HEK293 (cell line): ENCODE results near the gene LRAT.
"Not testable (repeated sequence)": the region's sequence is repeated elsewhere in the genome, so short reads cannot be mapped to it uniquely, and the experiment has no call there.

Experiments used
- CTCF ChIA-PET: fragments of 350-600 bp; formaldehyde crosslinking; extraction: SDS; loops from one replicate; lab custom pipeline; 2021; ENCODE audit warnings: antibody characterized with exemption; lab: Yijun Ruan, JAX
- POLR2A ChIA-PET: fragments of 300-600 bp; formaldehyde crosslinking; extraction: SDS; loops from one replicate; lab custom pipeline; 2020; ENCODE audit warnings: antibody characterized with exemption, inconsistent platforms; lab: Yijun Ruan, JAX
- H3K27ac ChIP-seq: fragments of 200-500 bp; sonication (Bioruptor generic); 2 replicates; pipeline ENCODE4 v1.5.1; 2014; ENCODE audit warnings: low read depth, low read length, control low read depth, inconsistent platforms; ENCODE audit errors: extremely low read depth
- H3K36me3 ChIP-seq, 2 experiments: fragments of 200-500 bp in 1 of 2; sonication (Bioruptor generic) in 1 of 2; 1 replicate in 1 of 2; 2 replicates in 1 of 2; pipeline ENCODE4 v1.5.1; 2014 to 2017; ENCODE audit warnings: inconsistent platforms in 2 of 2, low read length in 2 of 2; ENCODE audit not compliant: control insufficient read depth in 2 of 2, insufficient read depth in 1 of 2
- H3K4me1 ChIP-seq: fragments of 200-500 bp; sonication (Bioruptor generic); 2 replicates; pipeline ENCODE4 v1.5.1; 2014; ENCODE audit warnings: mild to moderate bottlenecking, low read length, inconsistent platforms; ENCODE audit not compliant: control insufficient read depth, insufficient read depth
- H3K4me3 ChIP-seq: 2 replicates; pipeline ENCODE4 v1.5.1; 2011; ENCODE audit warnings: low read depth, mild to moderate bottlenecking, control low read depth, low read length, moderate library complexity
- H3K9me3 ChIP-seq: fragments of 200-500 bp; sonication (Bioruptor generic); 2 replicates; pipeline ENCODE4 v1.5.1; 2014; ENCODE audit warnings: low read depth, low read length, inconsistent platforms; ENCODE audit not compliant: control insufficient read depth, insufficient read depth
- HOXA7 ChIP-seq: sonication (generic); formaldehyde crosslinking; IDR thresholded peaks from 2 replicates; pipeline ENCODE4 v1.8.1; 2022; ENCODE audit warnings: missing genetic modification reagents, borderline replicate concordance
- KLF17 ChIP-seq: fragments of 450-650 bp; formaldehyde crosslinking; IDR thresholded peaks from 2 replicates; pipeline ENCODE4 v1.5.1; 2016; ENCODE audit warnings: missing biosample characterization, missing genetic modification characterization
- WT1 ChIP-seq: fragments of 450-650 bp; formaldehyde crosslinking; IDR thresholded peaks from 2 replicates; pipeline ENCODE4 v1.5.1; 2016; ENCODE audit warnings: missing biosample characterization, missing genetic modification characterization
- YY1 ChIP-seq: fragments of 450-650 bp; formaldehyde crosslinking; IDR thresholded peaks from 2 replicates; pipeline ENCODE4 v1.5.1; 2018; ENCODE audit warnings: missing biosample characterization, missing genetic modification characterization
- ZBTB1 ChIP-seq: fragments of 450-650 bp; formaldehyde crosslinking; IDR thresholded peaks from 2 replicates; pipeline ENCODE4 v1.5.1; 2016; ENCODE audit warnings: missing biosample characterization, missing genetic modification characterization
- ZFP37 ChIP-seq: fragments of 450-650 bp; formaldehyde crosslinking; IDR thresholded peaks from 2 replicates; pipeline ENCODE4 v1.5.1; 2016; ENCODE audit warnings: missing biosample characterization, missing genetic modification characterization
- ZNF146 ChIP-seq: fragments of 450-650 bp; formaldehyde crosslinking; IDR thresholded peaks from 2 replicates; pipeline ENCODE4 v1.5.1; 2016; ENCODE audit warnings: missing biosample characterization, missing genetic modification characterization
- ZNF223 ChIP-seq: fragments of 450-650 bp; formaldehyde crosslinking; IDR thresholded peaks from 2 replicates; pipeline ENCODE4 v1.5.1; 2016; ENCODE audit warnings: missing biosample characterization, missing genetic modification characterization
- ZNF426 ChIP-seq: fragments of 450-650 bp; formaldehyde crosslinking; IDR thresholded peaks from 2 replicates; pipeline ENCODE4 v1.5.1; 2017; ENCODE audit warnings: missing biosample characterization, missing genetic modification characterization, mild to moderate bottlenecking, inconsistent platforms, moderate library complexity
- ZNF510 ChIP-seq: fragments of 450-650 bp; formaldehyde crosslinking; IDR thresholded peaks from 2 replicates; pipeline ENCODE4 v1.5.1; 2018; ENCODE audit warnings: mild to moderate bottlenecking, missing genetic modification characterization, missing biosample characterization; ENCODE audit not compliant: insufficient replicate concordance
- ZNF514 ChIP-seq: fragments of 450-650 bp; formaldehyde crosslinking; IDR thresholded peaks from 2 replicates; pipeline ENCODE4 v1.5.1; 2016; ENCODE audit warnings: missing biosample characterization, missing genetic modification characterization
- ZNF555 ChIP-seq: fragments of 450-650 bp; formaldehyde crosslinking; conservative IDR thresholded peaks from 2 replicates; pipeline ENCODE4 v1.5.1; 2017; ENCODE audit warnings: missing biosample characterization, mild to moderate bottlenecking, missing genetic modification characterization, inconsistent platforms
- ZNF645 ChIP-seq: fragments of 450-650 bp; formaldehyde crosslinking; IDR thresholded peaks from 2 replicates; pipeline ENCODE4; 2016; ENCODE audit warnings: missing biosample characterization, missing genetic modification characterization
- ZNF747 ChIP-seq: fragments of 450-650 bp; formaldehyde crosslinking; IDR thresholded peaks from 2 replicates; pipeline ENCODE4 v1.5.1; 2016; ENCODE audit warnings: missing biosample characterization, missing genetic modification characterization
- ZNF76 ChIP-seq: fragments of 450-650 bp; formaldehyde crosslinking; IDR thresholded peaks from 2 replicates; pipeline ENCODE4; 2016; ENCODE audit warnings: low read depth, missing biosample characterization, missing genetic modification characterization, borderline replicate concordance
- TF ChIP-seq, protein P1 (sequence below): fragments of 450-650 bp; formaldehyde crosslinking; IDR thresholded peaks from 2 replicates; pipeline ENCODE4 v1.5.1; 2016; ENCODE audit warnings: missing biosample characterization, missing genetic modification characterization, borderline replicate concordance
- TF ChIP-seq, protein P2 (sequence below): fragments of 450-650 bp; formaldehyde crosslinking; IDR thresholded peaks from 2 replicates; pipeline ENCODE4 v1.5.1; 2016; ENCODE audit warnings: missing biosample characterization, missing genetic modification characterization
- TF ChIP-seq, protein P3 (sequence below): fragments of 450-650 bp; formaldehyde crosslinking; IDR thresholded peaks from 2 replicates; pipeline ENCODE4 v1.5.1; 2016; ENCODE audit warnings: missing biosample characterization, missing genetic modification characterization, borderline replicate concordance
- TF ChIP-seq, protein P4 (sequence below): fragments of 450-650 bp; formaldehyde crosslinking; IDR thresholded peaks from 2 replicates; pipeline ENCODE4 v1.5.1; 2017; ENCODE audit warnings: missing biosample characterization, missing genetic modification characterization

LRAT gene

DNA sequence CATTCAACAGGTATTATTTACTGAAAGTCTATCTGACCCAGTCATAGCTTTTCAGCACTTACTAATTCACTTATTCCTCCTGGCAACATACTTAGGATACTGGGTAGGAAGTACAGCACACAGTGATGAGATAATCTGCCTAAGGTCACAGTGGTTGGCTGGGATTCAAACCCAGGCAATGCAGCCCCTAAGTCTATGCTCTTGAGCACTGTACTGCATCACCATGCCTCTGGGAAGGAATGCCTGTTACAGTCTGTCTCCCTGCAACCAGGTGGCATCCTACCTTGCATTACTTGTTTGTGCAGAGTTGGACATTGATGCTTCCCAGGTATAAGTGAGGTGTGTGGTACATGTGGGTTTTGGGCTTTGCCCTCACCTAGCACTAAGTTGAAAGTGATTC is 21.5 kb upstream of the LRAT start:
- CTCF ChIA-PET, result interaction anchor here (0.6 kb wide), 1 partner anchor 74 kb away, joined by 3 read pairs; no protein-coding TSS in a partner anchor
- TF ChIP-seq, protein P1, sequence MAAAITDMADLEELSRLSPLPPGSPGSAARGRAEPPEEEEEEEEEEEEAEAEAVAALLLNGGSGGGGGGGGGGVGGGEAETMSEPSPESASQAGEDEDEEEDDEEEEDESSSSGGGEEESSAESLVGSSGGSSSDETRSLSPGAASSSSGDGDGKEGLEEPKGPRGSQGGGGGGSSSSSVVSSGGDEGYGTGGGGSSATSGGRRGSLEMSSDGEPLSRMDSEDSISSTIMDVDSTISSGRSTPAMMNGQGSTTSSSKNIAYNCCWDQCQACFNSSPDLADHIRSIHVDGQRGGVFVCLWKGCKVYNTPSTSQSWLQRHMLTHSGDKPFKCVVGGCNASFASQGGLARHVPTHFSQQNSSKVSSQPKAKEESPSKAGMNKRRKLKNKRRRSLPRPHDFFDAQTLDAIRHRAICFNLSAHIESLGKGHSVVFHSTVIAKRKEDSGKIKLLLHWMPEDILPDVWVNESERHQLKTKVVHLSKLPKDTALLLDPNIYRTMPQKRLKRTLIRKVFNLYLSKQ (tag by site-specific recombination), result no peak
- TF ChIP-seq ZNF510 (tag by site-specific recombination), result no peak
- no peak for TF ChIP-seq ZNF645
- TF ChIP-seq, protein P2, sequence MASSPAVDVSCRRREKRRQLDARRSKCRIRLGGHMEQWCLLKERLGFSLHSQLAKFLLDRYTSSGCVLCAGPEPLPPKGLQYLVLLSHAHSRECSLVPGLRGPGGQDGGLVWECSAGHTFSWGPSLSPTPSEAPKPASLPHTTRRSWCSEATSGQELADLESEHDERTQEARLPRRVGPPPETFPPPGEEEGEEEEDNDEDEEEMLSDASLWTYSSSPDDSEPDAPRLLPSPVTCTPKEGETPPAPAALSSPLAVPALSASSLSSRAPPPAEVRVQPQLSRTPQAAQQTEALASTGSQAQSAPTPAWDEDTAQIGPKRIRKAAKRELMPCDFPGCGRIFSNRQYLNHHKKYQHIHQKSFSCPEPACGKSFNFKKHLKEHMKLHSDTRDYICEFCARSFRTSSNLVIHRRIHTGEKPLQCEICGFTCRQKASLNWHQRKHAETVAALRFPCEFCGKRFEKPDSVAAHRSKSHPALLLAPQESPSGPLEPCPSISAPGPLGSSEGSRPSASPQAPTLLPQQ (tag by site-specific recombination), result no peak
- TF ChIP-seq ZNF514, result no peak
- no peak for TF ChIP-seq ZBTB1 (tag by site-specific recombination)
- no peak for TF ChIP-seq KLF17 (tag by site-specific recombination)
- TF ChIP-seq, protein P3, sequence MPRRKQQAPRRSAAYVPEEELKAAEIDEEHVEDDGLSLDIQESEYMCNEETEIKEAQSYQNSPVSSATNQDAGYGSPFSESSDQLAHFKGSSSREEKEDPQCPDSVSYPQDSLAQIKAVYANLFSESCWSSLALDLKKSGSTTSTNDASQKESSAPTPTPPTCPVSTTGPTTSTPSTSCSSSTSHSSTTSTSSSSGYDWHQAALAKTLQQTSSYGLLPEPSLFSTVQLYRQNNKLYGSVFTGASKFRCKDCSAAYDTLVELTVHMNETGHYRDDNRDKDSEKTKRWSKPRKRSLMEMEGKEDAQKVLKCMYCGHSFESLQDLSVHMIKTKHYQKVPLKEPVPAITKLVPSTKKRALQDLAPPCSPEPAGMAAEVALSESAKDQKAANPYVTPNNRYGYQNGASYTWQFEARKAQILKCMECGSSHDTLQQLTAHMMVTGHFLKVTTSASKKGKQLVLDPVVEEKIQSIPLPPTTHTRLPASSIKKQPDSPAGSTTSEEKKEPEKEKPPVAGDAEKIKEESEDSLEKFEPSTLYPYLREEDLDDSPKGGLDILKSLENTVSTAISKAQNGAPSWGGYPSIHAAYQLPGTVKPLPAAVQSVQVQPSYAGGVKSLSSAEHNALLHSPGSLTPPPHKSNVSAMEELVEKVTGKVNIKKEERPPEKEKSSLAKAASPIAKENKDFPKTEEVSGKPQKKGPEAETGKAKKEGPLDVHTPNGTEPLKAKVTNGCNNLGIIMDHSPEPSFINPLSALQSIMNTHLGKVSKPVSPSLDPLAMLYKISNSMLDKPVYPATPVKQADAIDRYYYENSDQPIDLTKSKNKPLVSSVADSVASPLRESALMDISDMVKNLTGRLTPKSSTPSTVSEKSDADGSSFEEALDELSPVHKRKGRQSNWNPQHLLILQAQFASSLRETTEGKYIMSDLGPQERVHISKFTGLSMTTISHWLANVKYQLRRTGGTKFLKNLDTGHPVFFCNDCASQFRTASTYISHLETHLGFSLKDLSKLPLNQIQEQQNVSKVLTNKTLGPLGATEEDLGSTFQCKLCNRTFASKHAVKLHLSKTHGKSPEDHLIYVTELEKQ (tag by site-specific recombination), result no peak
- TF ChIP-seq ZNF426 (tag by site-specific recombination), result no peak
- no peak for TF ChIP-seq YY1 (tag by site-specific recombination)
- TF ChIP-seq, all 188 proteins: peak for 0
- Histone ChIP-seq H3K27ac (no peak overlapping the region), H3K36me3 (no peaks in the 10 kb centered on the region), H3K9me3 (no peaks in the 10 kb centered on the region), H3K4me1 (no peaks in the 10 kb centered on the region), H3K4me3 (no peak overlapping the region)
- POLR2A ChIA-PET, result no interaction called here

- H3K36me3 ChIP-seq, H3K4me1 ChIP-seq, H3K27ac ChIP-seq, H3K4me3 ChIP-seq, H3K9me3 ChIP-seq, POLR2A ChIA-PET: not testable (repeated sequence)
- CTCF ChIA-PET, result interaction anchor here (0.7 kb wide), 1 partner anchor 942 kb away, joined by 4 read pairs; no protein-coding TSS in a partner anchor
Observed at GRCh38 chr4:154723601-154724000, 20.2 kb upstream of the LRAT start.

DNA sequence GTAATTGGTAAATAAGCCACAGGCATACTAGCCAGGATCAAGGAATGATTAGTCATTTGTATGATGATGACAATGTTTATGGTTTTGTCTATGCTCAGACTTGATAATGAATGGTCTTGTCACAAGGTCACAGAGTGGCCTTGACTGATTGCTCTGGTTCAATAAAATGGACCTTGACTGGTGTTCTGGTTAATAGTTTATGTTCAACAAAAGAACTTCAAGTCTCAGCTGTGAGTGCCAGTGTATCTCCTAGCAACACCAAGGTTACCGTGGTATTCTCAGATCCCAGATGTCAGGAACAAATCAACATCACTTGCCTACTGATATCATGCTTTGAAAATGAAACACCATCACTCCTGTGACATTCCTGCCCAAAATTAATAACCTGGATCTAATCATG is 16.3 kb upstream of the LRAT start:
- no peaks in the 10 kb centered on the region for H3K36me3 ChIP-seq
- CTCF ChIA-PET, result no interaction called here
- H3K4me3 ChIP-seq, result no peak overlapping the region
- POLR2A ChIA-PET, result no interaction called here
- H3K4me1 ChIP-seq, result no peaks in the 10 kb centered on the region
- no peak overlapping the region for H3K27ac ChIP-seq
- no peaks in the 10 kb centered on the region for H3K9me3 ChIP-seq
- TF ChIP-seq ZNF555, result no peak
- TF ChIP-seq WT1 (tag by site-specific recombination), result no peak
- no peak for TF ChIP-seq ZFP37 (tag by site-specific recombination)
- no peak for TF ChIP-seq ZNF146
- TF ChIP-seq, protein P4, sequence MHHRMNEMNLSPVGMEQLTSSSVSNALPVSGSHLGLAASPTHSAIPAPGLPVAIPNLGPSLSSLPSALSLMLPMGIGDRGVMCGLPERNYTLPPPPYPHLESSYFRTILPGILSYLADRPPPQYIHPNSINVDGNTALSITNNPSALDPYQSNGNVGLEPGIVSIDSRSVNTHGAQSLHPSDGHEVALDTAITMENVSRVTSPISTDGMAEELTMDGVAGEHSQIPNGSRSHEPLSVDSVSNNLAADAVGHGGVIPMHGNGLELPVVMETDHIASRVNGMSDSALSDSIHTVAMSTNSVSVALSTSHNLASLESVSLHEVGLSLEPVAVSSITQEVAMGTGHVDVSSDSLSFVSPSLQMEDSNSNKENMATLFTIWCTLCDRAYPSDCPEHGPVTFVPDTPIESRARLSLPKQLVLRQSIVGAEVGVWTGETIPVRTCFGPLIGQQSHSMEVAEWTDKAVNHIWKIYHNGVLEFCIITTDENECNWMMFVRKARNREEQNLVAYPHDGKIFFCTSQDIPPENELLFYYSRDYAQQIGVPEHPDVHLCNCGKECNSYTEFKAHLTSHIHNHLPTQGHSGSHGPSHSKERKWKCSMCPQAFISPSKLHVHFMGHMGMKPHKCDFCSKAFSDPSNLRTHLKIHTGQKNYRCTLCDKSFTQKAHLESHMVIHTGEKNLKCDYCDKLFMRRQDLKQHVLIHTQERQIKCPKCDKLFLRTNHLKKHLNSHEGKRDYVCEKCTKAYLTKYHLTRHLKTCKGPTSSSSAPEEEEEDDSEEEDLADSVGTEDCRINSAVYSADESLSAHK, result no peak
- no peak for TF ChIP-seq KLF17 (tag by site-specific recombination)
- no peak for TF ChIP-seq ZNF747 (tag by site-specific recombination)
- no peak for TF ChIP-seq ZNF223 (tag by site-specific recombination)
- TF ChIP-seq ZNF426 (tag by site-specific recombination), result no peak
- no peak for TF ChIP-seq ZNF76 (tag by site-specific recombination)
- no peak for TF ChIP-seq HOXA7 (CRISPR knock-in tag)
